GM12878 (cell line): ENCODE measurements around the gene MMD2. TPM values are rescaled to one million over a fixed set of nuclear protein-coding genes. Genes with fewer than 3 reads are reported as not detected.
A peak's percentile ranks its signal among the peaks of the same experiment; 100 is the strongest.

Experiments
- ATF7 ChIP-seq: fragments of 450-650 bp; IDR thresholded peaks from 2 replicates; pipeline ENCODE4 v1.6.1; 2016; ENCODE audit warnings: low read depth, mild to moderate bottlenecking
- BACH1 ChIP-seq: fragments of 450-650 bp; IDR thresholded peaks from 2 replicates; pipeline ENCODE4 v1.6.1; 2017; ENCODE audit warnings: mild to moderate bottlenecking, borderline replicate concordance
- BMI1 ChIP-seq: fragments of 450-650 bp; IDR thresholded peaks from 2 replicates; pipeline ENCODE4 v1.6.1; 2016; ENCODE audit warnings: mild to moderate bottlenecking, moderate library complexity, borderline replicate concordance
- CHD4 ChIP-seq: fragments of 200-600 bp; sonication (generic); IDR thresholded peaks from 2 replicates; pipeline ENCODE4 v1.6.1; 2016; ENCODE audit warnings: mild to moderate bottlenecking
- CTCF ChIP-seq, 3 experiments: IDR thresholded peaks in 2 of 3; conservative IDR thresholded peaks in 1 of 3; 2 replicates each; pipeline ENCODE4 v1.5.1; 2011; ENCODE audit warnings: low read depth in 3 of 3, low read length in 3 of 3, mild to moderate bottlenecking in 3 of 3, control low read depth in 2 of 3, moderate library complexity in 2 of 3, inconsistent platforms in 1 of 3, mixed read lengths in 1 of 3; ENCODE audit not compliant: control insufficient read depth in 2 of 3, insufficient read depth in 1 of 3; ENCODE audit errors: extremely low read depth in 1 of 3
- DPF2 ChIP-seq: fragments of 450-650 bp; IDR thresholded peaks from 2 replicates; pipeline ENCODE4 v1.6.1; 2017; ENCODE audit warnings: mild to moderate bottlenecking
- ESRRA ChIP-seq: IDR thresholded peaks from 2 replicates; pipeline ENCODE4 v1.6.1; 2012; ENCODE audit warnings: mild to moderate bottlenecking, low read length, improper control_type of control experiment
- KDM1A ChIP-seq: fragments of 200-600 bp; sonication (generic); IDR thresholded peaks from 2 replicates; pipeline ENCODE4 v1.6.1; 2016; ENCODE audit warnings: borderline replicate concordance
- MTA2 ChIP-seq: fragments of 450-650 bp; IDR thresholded peaks from 2 replicates; pipeline ENCODE4 v1.6.1; 2016; ENCODE audit warnings: low read depth, mild to moderate bottlenecking, moderate library complexity
- MTA3 ChIP-seq: IDR thresholded peaks from 2 replicates; pipeline ENCODE4 v1.6.1; 2012; ENCODE audit warnings: low read length, inconsistent platforms, borderline replicate concordance
- NBN ChIP-seq: fragments of 450-650 bp; IDR thresholded peaks from 2 replicates; pipeline ENCODE4 v1.6.1; 2016
- NFXL1 ChIP-seq: fragments of 450-650 bp; IDR thresholded peaks from 2 replicates; pipeline ENCODE4 v1.6.1; 2017; ENCODE audit warnings: antibody characterized with exemption, mild to moderate bottlenecking, borderline replicate concordance
- RAD21 ChIP-seq: IDR thresholded peaks from 2 replicates; pipeline ENCODE4 v1.6.1; 2011; ENCODE audit warnings: mild to moderate bottlenecking, low read depth, low read length, moderate library complexity; ENCODE audit not compliant: insufficient read depth
- RUNX3 ChIP-seq: IDR thresholded peaks from 2 replicates; pipeline ENCODE4 v1.6.1; 2012; ENCODE audit warnings: low read length, inconsistent platforms
- TAF1 ChIP-seq: IDR thresholded peaks from 2 replicates; pipeline ENCODE4 v1.6.1; 2011; ENCODE audit warnings: mild to moderate bottlenecking, low read depth, low read length, borderline replicate concordance
- TCF12 ChIP-seq: IDR thresholded peaks from 2 replicates; pipeline ENCODE4 v1.6.1; 2011; ENCODE audit warnings: low read depth, mild to moderate bottlenecking, low read length
- TCF3 ChIP-seq: IDR thresholded peaks from 2 replicates; pipeline ENCODE4 v1.6.1; 2012; ENCODE audit warnings: low read depth, mild to moderate bottlenecking, low read length, borderline replicate concordance; ENCODE audit not compliant: insufficient read depth
- ZBTB33 ChIP-seq: fragments of 450-650 bp; IDR thresholded peaks from 2 replicates; pipeline ENCODE4 v1.6.1; 2017; ENCODE audit warnings: mild to moderate bottlenecking
- ZNF217 ChIP-seq: fragments of 450-650 bp; IDR thresholded peaks from 2 replicates; pipeline ENCODE4 v1.6.1; 2017; ENCODE audit warnings: antibody characterized with exemption, mild to moderate bottlenecking
- polyA plus RNA-seq, 11 experiments: library from polyadenylated mRNA; depleted of rRNA in 4 of 11; unstranded in 6 of 11; stranded (reverse) in 5 of 11; fragments of >200 nt; fragmentation: Nextera tagmentation in 4 of 11; fragmentation: Illumina TruSeq in 1 of 11; extraction: Ambion mirVana in 4 of 11; extraction: Trizol in 1 of 11; gene quantifications; 1 replicate in 1 of 11; 2 replicates in 10 of 11; pipeline versions ENCODE4 v1.2.1 to v1.2.3, GENCODE V29; 2011 to 2016; ENCODE audit warnings: inconsistent platforms in 2 of 11, missing spikeins in 2 of 11, low read depth in 1 of 11
- total RNA-seq, 4 experiments: library from RNA; depleted of rRNA in 3 of 4; stranded (reverse); fragments of >200 nt in 3 of 4; fragmentation: Illumina TruSeq in 1 of 4; extraction: Trizol in 1 of 4; gene quantifications; 2 replicates each; pipeline versions ENCODE4 v1.2.1 to v1.2.3, GENCODE V29; 2013 to 2021
- TF ChIP-seq, protein P1 (sequence below): fragments of 450-650 bp; IDR thresholded peaks from 2 replicates; pipeline ENCODE4 v1.6.1; 2017; ENCODE audit warnings: mild to moderate bottlenecking, low read depth, inconsistent platforms; ENCODE audit not compliant: poor library complexity, severe bottlenecking
- TF ChIP-seq, protein P2 (sequence below): fragments of 450-650 bp; IDR thresholded peaks from 2 replicates; pipeline ENCODE4 v1.6.1; 2016; ENCODE audit warnings: mild to moderate bottlenecking
- TF ChIP-seq, protein P3 (sequence below): fragments of 150-350 bp; IDR thresholded peaks from 2 replicates; pipeline ENCODE4 v1.6.1; 2016; ENCODE audit warnings: low read depth, low read length

MMD2 gene
- total and polyA plus RNA-seq, 10 of the 15 experiments (the other 5 are each of a cell fraction or from before 2014, with no cell fraction given) = not detected

DNA sequence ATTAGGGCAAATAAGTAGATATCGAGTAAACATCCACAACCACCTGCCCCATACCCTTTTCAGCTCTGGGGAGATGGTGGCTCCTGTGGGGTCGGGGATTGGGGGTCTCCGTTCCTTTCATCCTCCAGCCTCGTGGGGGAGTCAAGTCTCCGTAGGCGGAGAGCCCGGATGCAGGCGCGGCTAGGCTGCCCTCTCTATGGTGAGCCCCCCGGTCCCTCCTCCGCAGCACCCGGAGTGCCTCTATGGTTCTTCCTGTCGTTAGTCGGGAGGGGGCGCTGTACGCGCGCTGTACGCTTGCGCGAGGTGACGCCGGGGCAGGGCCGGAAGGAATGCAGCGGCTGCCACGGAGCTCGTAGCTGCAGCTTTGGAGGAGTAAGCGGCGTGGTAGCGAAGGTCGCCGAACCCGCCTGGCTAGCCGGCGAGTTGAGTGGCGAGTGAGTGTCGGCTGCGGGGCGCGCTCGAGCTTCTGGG is 14.8 kb upstream of the MMD2 start (continued):
- TF ChIP-seq, protein P1, sequence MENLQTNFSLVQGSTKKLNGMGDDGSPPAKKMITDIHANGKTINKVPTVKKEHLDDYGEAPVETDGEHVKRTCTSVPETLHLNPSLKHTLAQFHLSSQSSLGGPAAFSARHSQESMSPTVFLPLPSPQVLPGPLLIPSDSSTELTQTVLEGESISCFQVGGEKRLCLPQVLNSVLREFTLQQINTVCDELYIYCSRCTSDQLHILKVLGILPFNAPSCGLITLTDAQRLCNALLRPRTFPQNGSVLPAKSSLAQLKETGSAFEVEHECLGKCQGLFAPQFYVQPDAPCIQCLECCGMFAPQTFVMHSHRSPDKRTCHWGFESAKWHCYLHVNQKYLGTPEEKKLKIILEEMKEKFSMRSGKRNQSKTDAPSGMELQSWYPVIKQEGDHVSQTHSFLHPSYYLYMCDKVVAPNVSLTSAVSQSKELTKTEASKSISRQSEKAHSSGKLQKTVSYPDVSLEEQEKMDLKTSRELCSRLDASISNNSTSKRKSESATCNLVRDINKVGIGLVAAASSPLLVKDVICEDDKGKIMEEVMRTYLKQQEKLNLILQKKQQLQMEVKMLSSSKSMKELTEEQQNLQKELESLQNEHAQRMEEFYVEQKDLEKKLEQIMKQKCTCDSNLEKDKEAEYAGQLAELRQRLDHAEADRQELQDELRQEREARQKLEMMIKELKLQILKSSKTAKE = no peak
- TF ChIP-seq RUNX3 = no peak
- TF ChIP-seq NBN = no peak
- TF ChIP-seq BMI1 = no peak
- TF ChIP-seq TAF1 = peak; percentile 58; the same call in 1 of the 2 replicates
- TF ChIP-seq TCF12 = 0 out of 2 replicates have a peak, but pooled peaks have one; percentile 42
- no peak for TF ChIP-seq CHD4
- no peak for TF ChIP-seq TCF3
- no peak for TF ChIP-seq ESRRA
- TF ChIP-seq MTA3 = no peak
- no peak for TF ChIP-seq KDM1A
- no peak for TF ChIP-seq DPF2
- TF ChIP-seq CTCF (IDR thresholded peaks at IDR 0.05 in 2 of 3, conservative IDR thresholded peaks at IDR 0.05 in 1 of 3; ENCODE audit: control insufficient read depth in 2 of 3, extremely low read depth in 1 of 3, insufficient read depth in 1 of 3, low read depth in 3 of 3, low read length in 3 of 3) = peak; percentile 85 to 89 (median 86)
- no peak for TF ChIP-seq MTA2
- TF ChIP-seq, protein P2, sequence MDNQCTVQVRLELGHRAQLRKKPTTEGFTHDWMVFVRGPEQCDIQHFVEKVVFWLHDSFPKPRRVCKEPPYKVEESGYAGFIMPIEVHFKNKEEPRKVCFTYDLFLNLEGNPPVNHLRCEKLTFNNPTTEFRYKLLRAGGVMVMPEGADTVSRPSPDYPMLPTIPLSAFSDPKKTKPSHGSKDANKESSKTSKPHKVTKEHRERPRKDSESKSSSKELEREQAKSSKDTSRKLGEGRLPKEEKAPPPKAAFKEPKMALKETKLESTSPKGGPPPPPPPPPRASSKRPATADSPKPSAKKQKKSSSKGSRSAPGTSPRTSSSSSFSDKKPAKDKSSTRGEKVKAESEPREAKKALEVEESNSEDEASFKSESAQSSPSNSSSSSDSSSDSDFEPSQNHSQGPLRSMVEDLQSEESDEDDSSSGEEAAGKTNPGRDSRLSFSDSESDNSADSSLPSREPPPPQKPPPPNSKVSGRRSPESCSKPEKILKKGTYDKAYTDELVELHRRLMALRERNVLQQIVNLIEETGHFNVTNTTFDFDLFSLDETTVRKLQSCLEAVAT = no peak
- TF ChIP-seq ZBTB33 = no peak
- no peak for TF ChIP-seq ZNF217
- no peak for TF ChIP-seq BACH1
- TF ChIP-seq, protein P3, sequence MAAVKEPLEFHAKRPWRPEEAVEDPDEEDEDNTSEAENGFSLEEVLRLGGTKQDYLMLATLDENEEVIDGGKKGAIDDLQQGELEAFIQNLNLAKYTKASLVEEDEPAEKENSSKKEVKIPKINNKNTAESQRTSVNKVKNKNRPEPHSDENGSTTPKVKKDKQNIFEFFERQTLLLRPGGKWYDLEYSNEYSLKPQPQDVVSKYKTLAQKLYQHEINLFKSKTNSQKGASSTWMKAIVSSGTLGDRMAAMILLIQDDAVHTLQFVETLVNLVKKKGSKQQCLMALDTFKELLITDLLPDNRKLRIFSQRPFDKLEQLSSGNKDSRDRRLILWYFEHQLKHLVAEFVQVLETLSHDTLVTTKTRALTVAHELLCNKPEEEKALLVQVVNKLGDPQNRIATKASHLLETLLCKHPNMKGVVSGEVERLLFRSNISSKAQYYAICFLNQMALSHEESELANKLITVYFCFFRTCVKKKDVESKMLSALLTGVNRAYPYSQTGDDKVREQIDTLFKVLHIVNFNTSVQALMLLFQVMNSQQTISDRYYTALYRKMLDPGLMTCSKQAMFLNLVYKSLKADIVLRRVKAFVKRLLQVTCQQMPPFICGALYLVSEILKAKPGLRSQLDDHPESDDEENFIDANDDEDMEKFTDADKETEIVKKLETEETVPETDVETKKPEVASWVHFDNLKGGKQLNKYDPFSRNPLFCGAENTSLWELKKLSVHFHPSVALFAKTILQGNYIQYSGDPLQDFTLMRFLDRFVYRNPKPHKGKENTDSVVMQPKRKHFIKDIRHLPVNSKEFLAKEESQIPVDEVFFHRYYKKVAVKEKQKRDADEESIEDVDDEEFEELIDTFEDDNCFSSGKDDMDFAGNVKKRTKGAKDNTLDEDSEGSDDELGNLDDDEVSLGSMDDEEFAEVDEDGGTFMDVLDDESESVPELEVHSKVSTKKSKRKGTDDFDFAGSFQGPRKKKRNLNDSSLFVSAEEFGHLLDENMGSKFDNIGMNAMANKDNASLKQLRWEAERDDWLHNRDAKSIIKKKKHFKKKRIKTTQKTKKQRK = no peak
- TF ChIP-seq RAD21 = peak; percentile 76
- no peak for TF ChIP-seq NFXL1
- TF ChIP-seq ATF7 = no peak; the same call in 1 of the 2 replicates
